HCT116 (cell line): ENCODE results near the gene HOXB8. TPM values are rescaled to one million over a fixed set of nuclear protein-coding genes. Genes with fewer than 3 reads are reported as not detected.
A peak's percentile ranks its signal among the peaks of the same experiment; 100 is the strongest.

Source experiments
- ATAC-seq: fragments of 200-7000 bp; cut with Tn5 transposase; 2 replicates; pipeline ENCODE4 v1.9.1; 2020; ENCODE audit warnings: mild to moderate bottlenecking, moderate library complexity
- BruUV-seq: library from RNA; stranded (reverse); fragments of 400-500 nt; replicated peaks from 2 replicates; lab custom pipeline; 2021; lab: Mats Ljungman, UMichigan
- CTCF ChIA-PET: fragments of 300-600 bp; sonication (Branson Sonifier 250); formaldehyde crosslinking; loops from one replicate; lab custom pipeline; 2021; ENCODE audit warnings: antibody characterized with exemption; lab: Charles Lee
- POLR2A ChIA-PET: fragments of 300-600, 350-600 bp; sonication (Branson Sonifier 250); formaldehyde crosslinking; loops from one replicate; lab custom pipeline; 2021; ENCODE audit warnings: antibody characterized with exemption; lab: Charles Lee
- RAD21 ChIA-PET, 2 experiments: fragments of 300-600 bp; sonication (Branson Sonifier 250); formaldehyde crosslinking; loops; one replicate each; lab custom pipeline; 2023; ENCODE audit warnings: low total read pairs in 2 of 2; ENCODE audit not compliant: uncharacterized antibody in 2 of 2, unreplicated experiment in 2 of 2, low non-redundant PET in 1 of 2; lab: Charles Lee
- DNase-seq: peaks from one replicate; pipeline ENCODE4 v3.0.0-alpha.2; 2010; ENCODE audit warnings: low read depth, low spot score
- H2AFZ ChIP-seq: fragments of 200-600 bp; shearing (Covaris generic), sonication (generic); 2 replicates; pipeline ENCODE4 v1.6.1; 2017; ENCODE audit warnings: low read depth, mixed run types, mixed read lengths, antibody characterized with exemption, low read length; ENCODE audit not compliant: poor library complexity, severe bottlenecking
- H3K27ac ChIP-seq: 2 replicates; pipeline ENCODE4 v1.5.1; 2012; ENCODE audit warnings: low read depth, low read length
- H3K27me3 ChIP-seq: fragments of 200-600 bp; sonication (generic); 2 replicates; pipeline ENCODE4 v1.6.1; 2016; ENCODE audit warnings: mixed run types, low read length, mixed read lengths; ENCODE audit not compliant: insufficient read depth
- H3K36me3 ChIP-seq, 2 experiments: fragments of 200-500 bp in 1 of 2; fragments of 200-600 bp in 1 of 2; sonication (Bioruptor generic) in 1 of 2; sonication (generic) in 1 of 2; 2 replicates each; pipeline versions ENCODE4 v1.5.1 to v1.6.1; 2014 to 2016; ENCODE audit warnings: low read length in 2 of 2, inconsistent platforms in 1 of 2, mixed read lengths in 1 of 2, mixed run types in 1 of 2; ENCODE audit not compliant: insufficient read depth in 2 of 2, control insufficient read depth in 1 of 2
- H3K4me1 ChIP-seq, 2 experiments: fragments of 200-600 bp in 1 of 2; sonication (generic) in 1 of 2; 2 replicates each; pipeline versions ENCODE4 v1.5.1 to v1.6.1; 2012 to 2017; ENCODE audit warnings: low read length in 2 of 2, inconsistent platforms in 1 of 2, mild to moderate bottlenecking in 1 of 2, mixed read lengths in 1 of 2, mixed run types in 1 of 2, moderate library complexity in 1 of 2; ENCODE audit not compliant: insufficient read depth in 2 of 2, control insufficient read depth in 1 of 2
- H3K4me2 ChIP-seq: fragments of 200-600 bp; sonication (generic); 2 replicates; pipeline ENCODE4 v1.6.1; 2017; ENCODE audit warnings: mixed run types, low read length, mixed read lengths
- H3K4me3 ChIP-seq, 2 experiments: fragments of 200-600 bp in 1 of 2; sonication (generic) in 1 of 2; replicated peaks in 1 of 2; 2 replicates each; pipeline ENCODE4 v1.5.1; 2011 to 2016; ENCODE audit warnings: low read length in 2 of 2, control low read depth in 1 of 2, low read depth in 1 of 2, mild to moderate bottlenecking in 1 of 2, mixed read lengths in 1 of 2, mixed run types in 1 of 2
- H3K79me2 ChIP-seq: fragments of 200-600 bp; sonication (generic); 2 replicates; pipeline ENCODE4 v1.6.1; 2017; ENCODE audit warnings: mild to moderate bottlenecking, mixed run types, low read length, moderate library complexity, mixed read lengths; ENCODE audit not compliant: insufficient read depth
- H3K9ac ChIP-seq: fragments of 200-600 bp; sonication (generic); 2 replicates; pipeline ENCODE4 v1.6.1; 2016; ENCODE audit warnings: low read length, mixed read lengths
- H3K9me2 ChIP-seq: fragments of 200-600 bp; sonication (generic), shearing (Covaris generic); 2 replicates; pipeline ENCODE4 v1.6.1; 2017; ENCODE audit warnings: mixed run types, mild to moderate bottlenecking, moderate library complexity; ENCODE audit not compliant: insufficient read depth
- H3K9me3 ChIP-seq, 2 experiments: fragments of 200-500 bp in 1 of 2; fragments of 200-600 bp in 1 of 2; sonication (Bioruptor generic) in 1 of 2; sonication (generic) in 1 of 2; 2 replicates each; pipeline ENCODE4 v1.6.1; 2014 to 2017; ENCODE audit warnings: low read length in 2 of 2, mixed read lengths in 2 of 2, inconsistent platforms in 1 of 2, low read depth in 1 of 2, mild to moderate bottlenecking in 1 of 2, mixed run types in 1 of 2, moderate library complexity in 1 of 2; ENCODE audit not compliant: control insufficient read depth in 1 of 2, insufficient read depth in 1 of 2
- H4K20me1 ChIP-seq: fragments of 200-600 bp; sonication (generic), shearing (Covaris generic); 2 replicates; pipeline ENCODE4 v1.6.1; 2017; ENCODE audit warnings: mixed run types, mild to moderate bottlenecking, moderate library complexity; ENCODE audit not compliant: insufficient read depth
- EGR1 ChIP-seq: IDR thresholded peaks from 2 replicates; pipeline ENCODE4 v1.6.1; 2012; ENCODE audit warnings: low read depth
- POLR2A ChIP-seq: IDR thresholded peaks from 2 replicates; pipeline ENCODE4 v1.7.0; 2011; ENCODE audit warnings: borderline replicate concordance; ENCODE audit not compliant: insufficient read depth, insufficient read length; ENCODE audit errors: extremely low read depth
- POLR2AphosphoS5 ChIP-seq: IDR thresholded peaks from 2 replicates; pipeline ENCODE4 v1.6.1; 2011; ENCODE audit warnings: mild to moderate bottlenecking, low read depth, low read length, moderate library complexity
- RAD21 ChIP-seq: IDR thresholded peaks from 2 replicates; pipeline ENCODE4 v1.6.1; 2012; ENCODE audit warnings: low read depth, mild to moderate bottlenecking
- SIN3A ChIP-seq: IDR thresholded peaks from 2 replicates; pipeline ENCODE4 v1.6.1; 2012; ENCODE audit warnings: low read depth
- YY1 ChIP-seq: IDR thresholded peaks from 2 replicates; pipeline ENCODE4 v1.6.1; 2011; ENCODE audit warnings: low read length, low read depth, moderate library complexity, mild to moderate bottlenecking; ENCODE audit not compliant: insufficient replicate concordance; ENCODE audit errors: extremely low read depth
- ZFX ChIP-seq: fragments of 450-650 bp; IDR thresholded peaks from 2 replicates; pipeline ENCODE4 v1.6.1; 2017
- ZNF274 ChIP-seq: fragments of 200-500 bp; sonication (Bioruptor generic); IDR thresholded peaks from 2 replicates; pipeline ENCODE4 v1.6.1; 2014; ENCODE audit warnings: mild to moderate bottlenecking, low read depth, low read length, inconsistent platforms
- intact Hi-C: fragments of 100-400 bp; cut with micrococcal nuclease; formaldehyde crosslinking; loops from 2 replicates; pipeline ENCODE4 v1.10.0; 2022
- total RNA-seq: library from RNA; stranded (reverse); gene quantifications from one replicate; pipeline ENCODE4 v1.2.1, GENCODE V29; 2021; ENCODE audit not compliant: unreplicated experiment
- TF ChIP-seq, protein P1 (sequence below): IDR thresholded peaks from 2 replicates; pipeline ENCODE4 v1.6.1; 2012
- TF ChIP-seq, protein P2 (sequence below): IDR thresholded peaks from 2 replicates; pipeline ENCODE4 v1.6.1; 2012; ENCODE audit warnings: low read depth

The HOXB8 gene
- total RNA-seq, 1 experiment from 2014 or later = 44.7 TPM

DNA sequence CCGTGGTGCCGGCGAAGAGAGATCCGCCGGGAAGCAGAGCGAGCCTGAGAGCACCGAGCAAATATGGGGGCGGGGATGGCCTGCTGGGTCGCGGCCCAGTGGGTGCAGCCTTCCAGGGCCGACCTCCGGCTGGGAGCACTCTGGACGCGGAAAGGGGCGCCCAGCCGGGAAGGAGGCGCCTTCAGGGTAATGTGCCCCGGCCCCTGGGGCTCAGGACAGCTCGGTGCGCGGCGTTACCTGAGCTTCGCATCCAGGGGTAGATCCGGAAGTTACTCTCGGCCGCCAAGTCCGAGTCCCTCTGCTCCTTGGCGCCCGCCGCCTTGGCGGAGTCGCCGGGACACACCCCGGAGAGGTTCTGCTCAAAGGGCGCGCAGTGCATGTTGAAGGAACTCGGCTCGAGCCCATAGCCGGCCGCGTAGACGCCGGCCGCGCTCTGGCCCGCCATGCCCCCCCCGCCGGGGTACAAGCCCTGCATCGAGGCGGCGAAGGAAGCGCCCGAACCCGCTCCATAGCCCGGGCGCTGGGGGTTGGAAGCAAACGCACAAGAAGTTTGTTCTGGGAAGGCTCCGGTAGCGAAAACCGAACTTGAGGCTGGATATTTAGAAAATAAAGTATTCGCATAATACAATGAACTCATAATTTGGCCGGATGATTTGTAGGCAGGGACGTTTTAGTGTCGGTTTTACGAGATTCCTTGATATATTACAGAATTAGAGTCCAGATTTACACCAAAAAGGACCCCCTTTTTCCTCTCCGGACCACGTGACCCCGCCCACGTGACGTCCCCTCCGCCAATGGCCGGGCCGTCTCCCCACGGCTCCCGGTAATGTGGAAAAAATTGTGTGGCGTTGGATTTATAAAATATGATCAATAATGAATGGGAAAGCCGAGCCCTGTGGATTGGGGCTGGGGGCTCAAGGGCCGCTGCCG lies 4.5 kb downstream of the HOXB8 start, which contains the start of gene HOXB7:
Gene HOXB7 (minus strand): TSS at position 736 of the 930 bp plus-strand sequence. CDS start 99 bp downstream, at position 637.
- Histone ChIP-seq H3K36me3 (no peaks in the 10 kb centered on the region), H4K20me1 (no peaks in the 10 kb centered on the region), H3K27ac (peak within 1 kb of the TSS; percentile 98), H3K9ac (peak within 1 kb of the TSS; percentile 97), H2AFZ (peak within 1 kb of the TSS; percentile 75), H3K79me2 (peaks cover 65% of the 10 kb centered on the region), H3K9me2 (no peaks in the 10 kb centered on the region), H3K9me3 (no peaks in the 10 kb centered on the region), H3K4me2 (peak within 1 kb of the TSS; percentile 95), H3K27me3 (no peaks in the 10 kb centered on the region), H3K4me1 (peaks cover 20 to 53% of the 10 kb centered on the region in 2 experiments), H3K4me3 (peak within 1 kb of the TSS; percentile 80 to 90)
- ChIA-PET POLR2A (interaction anchor here (0.6 to 1.0 kb wide), 3 partner anchors 16 to 391 kb away, joined by 3 to 5 read pairs (median 5); partner anchors contain the start of gene HOXB9), CTCF (interaction anchor here (0.8 to 1.6 kb wide), 8 partner anchors 8 to 585 kb away, joined by 3 to 6 read pairs (median 4); no protein-coding TSS in a partner anchor), RAD21 (interaction anchor here in 1 of 2 experiments (0.6 kb wide), 1 partner anchor 9 kb away, joined by 9 read pairs; no protein-coding TSS in a partner anchor)
- peak; percentile 38 for TF ChIP-seq POLR2A
- TF ChIP-seq, protein P1, sequence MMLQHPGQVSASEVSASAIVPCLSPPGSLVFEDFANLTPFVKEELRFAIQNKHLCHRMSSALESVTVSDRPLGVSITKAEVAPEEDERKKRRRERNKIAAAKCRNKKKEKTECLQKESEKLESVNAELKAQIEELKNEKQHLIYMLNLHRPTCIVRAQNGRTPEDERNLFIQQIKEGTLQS = no peak
- no peak for TF ChIP-seq SIN3A
- TF ChIP-seq YY1 = peak; percentile 75
- TF ChIP-seq EGR1 = no peak
- no peak for TF ChIP-seq RAD21
- TF ChIP-seq POLR2AphosphoS5 = peak; percentile 74
- TF ChIP-seq ZFX = peak; percentile 97
- TF ChIP-seq, protein P2, sequence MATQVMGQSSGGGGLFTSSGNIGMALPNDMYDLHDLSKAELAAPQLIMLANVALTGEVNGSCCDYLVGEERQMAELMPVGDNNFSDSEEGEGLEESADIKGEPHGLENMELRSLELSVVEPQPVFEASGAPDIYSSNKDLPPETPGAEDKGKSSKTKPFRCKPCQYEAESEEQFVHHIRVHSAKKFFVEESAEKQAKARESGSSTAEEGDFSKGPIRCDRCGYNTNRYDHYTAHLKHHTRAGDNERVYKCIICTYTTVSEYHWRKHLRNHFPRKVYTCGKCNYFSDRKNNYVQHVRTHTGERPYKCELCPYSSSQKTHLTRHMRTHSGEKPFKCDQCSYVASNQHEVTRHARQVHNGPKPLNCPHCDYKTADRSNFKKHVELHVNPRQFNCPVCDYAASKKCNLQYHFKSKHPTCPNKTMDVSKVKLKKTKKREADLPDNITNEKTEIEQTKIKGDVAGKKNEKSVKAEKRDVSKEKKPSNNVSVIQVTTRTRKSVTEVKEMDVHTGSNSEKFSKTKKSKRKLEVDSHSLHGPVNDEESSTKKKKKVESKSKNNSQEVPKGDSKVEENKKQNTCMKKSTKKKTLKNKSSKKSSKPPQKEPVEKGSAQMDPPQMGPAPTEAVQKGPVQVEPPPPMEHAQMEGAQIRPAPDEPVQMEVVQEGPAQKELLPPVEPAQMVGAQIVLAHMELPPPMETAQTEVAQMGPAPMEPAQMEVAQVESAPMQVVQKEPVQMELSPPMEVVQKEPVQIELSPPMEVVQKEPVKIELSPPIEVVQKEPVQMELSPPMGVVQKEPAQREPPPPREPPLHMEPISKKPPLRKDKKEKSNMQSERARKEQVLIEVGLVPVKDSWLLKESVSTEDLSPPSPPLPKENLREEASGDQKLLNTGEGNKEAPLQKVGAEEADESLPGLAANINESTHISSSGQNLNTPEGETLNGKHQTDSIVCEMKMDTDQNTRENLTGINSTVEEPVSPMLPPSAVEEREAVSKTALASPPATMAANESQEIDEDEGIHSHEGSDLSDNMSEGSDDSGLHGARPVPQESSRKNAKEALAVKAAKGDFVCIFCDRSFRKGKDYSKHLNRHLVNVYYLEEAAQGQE = no peak
- TF ChIP-seq ZNF274 = no peak
- DNase-seq (no peak), ATAC-seq (peak; percentile 36)
- TSS peak; percentile 45 for BruUV-seq
- intact Hi-C loops = loop anchor here (10.0 kb wide), 1 partner anchor 126 kb away; no protein-coding TSS in a partner anchor
